Measurements from ENCODE around the gene OR7D2.

The OR7D2 gene

DNA sequence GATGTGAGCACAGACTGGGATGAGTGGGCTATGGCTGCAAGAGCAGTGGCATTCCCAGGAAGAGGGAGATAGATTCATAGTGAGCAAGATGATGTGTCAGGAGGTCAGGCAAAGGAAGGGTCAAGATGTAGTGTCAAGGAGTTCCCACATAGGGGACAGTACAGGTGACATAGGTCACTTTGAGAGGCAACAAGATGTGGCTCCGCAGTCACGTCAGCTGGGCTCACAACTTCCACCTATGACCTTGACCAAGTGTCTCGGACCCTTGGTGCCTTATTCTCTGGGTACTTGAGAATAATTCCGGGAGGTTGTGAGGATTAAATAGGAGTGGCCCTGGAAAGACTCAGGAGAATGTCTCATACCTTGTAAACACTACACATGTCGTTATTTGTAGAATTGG lies 28.1 kb upstream of the OR7D2 start:
- no peaks in the 10 kb centered on the region for H3F3A ChIP-seq (ENCODE audit: insufficient read depth)
- H3K36me3 ChIP-seq (ENCODE audit: low read length) = peaks cover 40% of the 10 kb centered on the region
- no peak overlapping the region for H3K27ac ChIP-seq (ENCODE audit: low read depth, low read length)
- H3K4me2 ChIP-seq (ENCODE audit: low read depth, low read length, poor library complexity, severe bottlenecking) = no peak overlapping the region
- no peak overlapping the region for H3K4me3 ChIP-seq (ENCODE audit: insufficient read depth, low read length, poor library complexity, severe bottlenecking)
- H3K9me2 ChIP-seq (replicated peaks; ENCODE audit: insufficient read depth, low read length) = no peaks in the 10 kb centered on the region
- TF ChIP-seq, protein P1, sequence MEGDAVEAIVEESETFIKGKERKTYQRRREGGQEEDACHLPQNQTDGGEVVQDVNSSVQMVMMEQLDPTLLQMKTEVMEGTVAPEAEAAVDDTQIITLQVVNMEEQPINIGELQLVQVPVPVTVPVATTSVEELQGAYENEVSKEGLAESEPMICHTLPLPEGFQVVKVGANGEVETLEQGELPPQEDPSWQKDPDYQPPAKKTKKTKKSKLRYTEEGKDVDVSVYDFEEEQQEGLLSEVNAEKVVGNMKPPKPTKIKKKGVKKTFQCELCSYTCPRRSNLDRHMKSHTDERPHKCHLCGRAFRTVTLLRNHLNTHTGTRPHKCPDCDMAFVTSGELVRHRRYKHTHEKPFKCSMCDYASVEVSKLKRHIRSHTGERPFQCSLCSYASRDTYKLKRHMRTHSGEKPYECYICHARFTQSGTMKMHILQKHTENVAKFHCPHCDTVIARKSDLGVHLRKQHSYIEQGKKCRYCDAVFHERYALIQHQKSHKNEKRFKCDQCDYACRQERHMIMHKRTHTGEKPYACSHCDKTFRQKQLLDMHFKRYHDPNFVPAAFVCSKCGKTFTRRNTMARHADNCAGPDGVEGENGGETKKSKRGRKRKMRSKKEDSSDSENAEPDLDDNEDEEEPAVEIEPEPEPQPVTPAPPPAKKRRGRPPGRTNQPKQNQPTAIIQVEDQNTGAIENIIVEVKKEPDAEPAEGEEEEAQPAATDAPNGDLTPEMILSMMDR (IDR thresholded peaks at IDR 0.05; ENCODE audit: insufficient read depth, low read length, poor library complexity, severe bottlenecking) = no peak
- no peak for TF ChIP-seq EZH2phosphoT487 (conservative IDR thresholded peaks at IDR 0.05; ENCODE audit: low read length)
- H2AFZ ChIP-seq (ENCODE audit: low read depth, low read length, severe bottlenecking) = no peak overlapping the region
- no peaks in the 10 kb centered on the region for H3K27me3 ChIP-seq (ENCODE audit: low read length)
- H3K9ac ChIP-seq (ENCODE audit: low read length) = no peak overlapping the region
- H3K9me3 ChIP-seq (ENCODE audit: insufficient read depth, low read length) = peaks cover 11% of the 10 kb centered on the region; the same call in 1 of the 2 replicates
- peaks cover 13% of the 10 kb centered on the region; the same call in 1 of the 2 replicates for H4K20me1 ChIP-seq (ENCODE audit: low read depth, low read length)
- peaks cover 100% of the 10 kb centered on the region for H3K79me2 ChIP-seq (ENCODE audit: insufficient read depth, low read length)

GRCh38 chr19:9151367-9151766 lies 27.4 kb upstream of the OR7D2 start:
- peaks cover 13% of the 10 kb centered on the region; the same call in 1 of the 2 replicates for H4K20me1 ChIP-seq (ENCODE audit: low read depth, low read length)
- no peak for TF ChIP-seq EZH2phosphoT487 (conservative IDR thresholded peaks at IDR 0.05; ENCODE audit: low read length)
- H3K9me2 ChIP-seq (replicated peaks; ENCODE audit: insufficient read depth, low read length) = no peaks in the 10 kb centered on the region
- no peak overlapping the region for H2AFZ ChIP-seq (ENCODE audit: low read depth, low read length, severe bottlenecking)
- no peak overlapping the region for H3K9ac ChIP-seq (ENCODE audit: low read length)
- peaks cover 36% of the 10 kb centered on the region for H3K36me3 ChIP-seq (ENCODE audit: low read length)
- peaks cover 10% of the 10 kb centered on the region; the same call in 1 of the 2 replicates for H3K9me3 ChIP-seq (ENCODE audit: insufficient read depth, low read length)
- H3K27me3 ChIP-seq (ENCODE audit: low read length) = no peaks in the 10 kb centered on the region
- H3K79me2 ChIP-seq (ENCODE audit: insufficient read depth, low read length) = peaks cover 100% of the 10 kb centered on the region
- H3K4me2 ChIP-seq (ENCODE audit: low read depth, low read length, poor library complexity, severe bottlenecking) = no peak overlapping the region
- no peak overlapping the region for H3K27ac ChIP-seq (ENCODE audit: low read depth, low read length)
- no peak overlapping the region for H3K4me3 ChIP-seq (ENCODE audit: insufficient read depth, low read length, poor library complexity, severe bottlenecking)
- H3F3A ChIP-seq (ENCODE audit: insufficient read depth) = no peaks in the 10 kb centered on the region

DNA sequence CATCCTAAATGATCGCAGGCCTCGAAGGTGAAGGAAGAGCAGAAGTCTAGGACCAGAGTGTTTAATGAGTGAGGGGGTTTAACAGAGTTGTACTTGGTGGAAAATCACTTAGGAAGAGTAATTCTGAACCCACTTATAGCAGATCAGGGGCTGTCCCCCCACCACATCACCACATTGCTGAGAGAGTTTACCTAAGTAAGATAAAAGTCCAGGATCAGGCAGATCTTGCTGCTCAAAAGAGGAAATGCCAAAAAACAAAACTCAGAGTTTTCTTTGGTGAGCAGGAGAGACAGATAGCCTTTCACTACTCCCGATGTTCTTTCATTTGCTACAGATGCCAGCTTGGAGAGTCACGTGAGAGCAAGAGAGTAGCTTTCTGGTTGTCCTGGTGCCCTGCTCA lies 23.2 kb upstream of the OR7D2 start:
- H2AFZ ChIP-seq (ENCODE audit: low read depth, low read length, severe bottlenecking) = no peak overlapping the region
- no peak overlapping the region for H3K9ac ChIP-seq (ENCODE audit: low read length)
- H3K4me2 ChIP-seq (ENCODE audit: low read depth, low read length, poor library complexity, severe bottlenecking) = no peak overlapping the region
- H3K36me3 ChIP-seq (ENCODE audit: low read length) = peaks cover 22% of the 10 kb centered on the region
- peaks cover 61% of the 10 kb centered on the region for H3K79me2 ChIP-seq (ENCODE audit: insufficient read depth, low read length)
- no peak overlapping the region for H3K4me3 ChIP-seq (ENCODE audit: insufficient read depth, low read length, poor library complexity, severe bottlenecking)
- peaks cover 8% of the 10 kb centered on the region; the same call in 1 of the 2 replicates for H4K20me1 ChIP-seq (ENCODE audit: low read depth, low read length)
- H3K9me3 ChIP-seq (ENCODE audit: insufficient read depth, low read length) = peaks cover 3% of the 10 kb centered on the region; the same call in 1 of the 2 replicates
- no peaks in the 10 kb centered on the region for H3F3A ChIP-seq (ENCODE audit: insufficient read depth)
- no peak overlapping the region for H3K27ac ChIP-seq (ENCODE audit: low read depth, low read length)
- H3K27me3 ChIP-seq (ENCODE audit: low read length) = no peaks in the 10 kb centered on the region
- TF ChIP-seq, protein P1 (IDR thresholded peaks at IDR 0.05; ENCODE audit: insufficient read depth, low read length, poor library complexity, severe bottlenecking) = no peak
- no peak for TF ChIP-seq EZH2phosphoT487 (conservative IDR thresholded peaks at IDR 0.05; ENCODE audit: low read length)
- no peaks in the 10 kb centered on the region for H3K9me2 ChIP-seq (replicated peaks; ENCODE audit: insufficient read depth, low read length)

DNA sequence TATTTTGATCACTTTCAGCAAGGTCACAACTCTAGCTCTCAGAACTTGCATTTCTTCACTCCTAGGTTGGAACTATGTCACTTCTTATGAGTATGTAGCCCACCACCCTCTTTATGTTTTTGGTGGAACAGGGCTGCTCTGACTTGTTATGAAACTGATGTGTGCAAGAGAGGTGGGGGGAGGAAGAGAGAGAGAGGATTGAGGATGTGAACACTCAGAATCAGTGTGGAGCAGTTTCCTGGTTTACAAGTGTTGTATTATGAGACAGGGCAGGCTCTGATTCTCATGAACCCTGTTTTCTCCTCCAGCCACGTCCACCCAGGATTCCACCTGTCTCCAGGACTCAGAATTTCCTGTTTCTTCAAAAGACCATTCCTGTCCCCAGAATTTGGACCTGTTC lies 22.5 kb upstream of the OR7D2 start:
- no peaks in the 10 kb centered on the region for H3K9me2 ChIP-seq (replicated peaks; ENCODE audit: insufficient read depth, low read length)
- peaks cover 54% of the 10 kb centered on the region for H3K79me2 ChIP-seq (ENCODE audit: insufficient read depth, low read length)

More for the DNA sequence above, 22.5 kb upstream of the OR7D2 start:
- Histone ChIP-seq H3K9ac (ENCODE audit: low read length) (no peak overlapping the region), H4K20me1 (ENCODE audit: low read depth, low read length) (peaks cover 8% of the 10 kb centered on the region; the same call in 1 of the 2 replicates), H3F3A (ENCODE audit: insufficient read depth) (no peaks in the 10 kb centered on the region), H3K4me3 (ENCODE audit: insufficient read depth, low read length, poor library complexity, severe bottlenecking) (no peak overlapping the region), H3K27ac (ENCODE audit: low read depth, low read length) (no peak overlapping the region), H3K4me2 (ENCODE audit: low read depth, low read length, poor library complexity, severe bottlenecking) (no peak overlapping the region), H3K9me3 (ENCODE audit: insufficient read depth, low read length) (no peaks in the 10 kb centered on the region), H2AFZ (ENCODE audit: low read depth, low read length, severe bottlenecking) (no peak overlapping the region), H3K27me3 (ENCODE audit: low read length) (no peaks in the 10 kb centered on the region), H3K36me3 (ENCODE audit: low read length) (peaks cover 19% of the 10 kb centered on the region)
- TF ChIP-seq EZH2phosphoT487 (conservative IDR thresholded peaks at IDR 0.05; ENCODE audit: low read length) = no peak
- TF ChIP-seq, protein P1 (IDR thresholded peaks at IDR 0.05; ENCODE audit: insufficient read depth, low read length, poor library complexity, severe bottlenecking) = no peak

Data from SU-DHL-6 (cell line).